ENCODE measurements around the gene MYL7. TPM values are rescaled to one million over a fixed set of nuclear protein-coding genes. Genes with fewer than 3 reads are reported as not detected.

Gene MYL7
- total and polyA plus RNA-seq, 2 of the 4 experiments (the other 2 are of a cell fraction) = 0.24 TPM; not detected in 1

DNA sequence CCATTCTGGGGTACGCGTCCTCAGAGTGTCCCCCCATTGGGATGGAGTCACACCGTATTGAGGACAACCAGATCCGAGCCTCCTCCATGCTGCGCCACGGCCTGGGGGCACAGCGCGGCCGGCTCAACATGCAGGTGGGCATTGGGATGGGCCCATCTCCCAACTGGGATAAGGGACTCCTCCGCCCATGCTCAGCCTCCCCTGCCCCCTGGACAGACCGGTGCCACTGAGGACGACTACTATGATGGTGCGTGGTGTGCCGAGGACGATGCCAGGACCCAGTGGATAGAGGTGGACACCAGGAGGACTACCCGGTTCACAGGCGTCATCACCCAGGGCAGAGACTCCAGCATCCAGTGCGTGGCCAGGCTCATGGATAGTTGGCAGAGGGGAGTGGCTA is 31.1 kb downstream of the MYL7 start:
- Histone ChIP-seq H3K14ac (replicated peaks; ENCODE audit: low read depth, low read length) (no peak overlapping the region), H3K9me1 (ENCODE audit: insufficient read depth, low read length) (peaks cover 7% of the 10 kb centered on the region), H2AFZ (replicated peaks; ENCODE audit: low read length, poor library complexity) (no peak overlapping the region), H3K4me3 (ENCODE audit: insufficient read depth, low read depth, low read length) (no peak overlapping the region), H3K4me2 (ENCODE audit: low read depth, low read length) (no peak overlapping the region), H2AK5ac (ENCODE audit: low read depth, low read length) (no peak overlapping the region), H2BK5ac (ENCODE audit: low read depth, low read length, poor library complexity, severe bottlenecking) (no peak overlapping the region), H3K4me1 (ENCODE audit: control insufficient read depth, insufficient read depth, low read length) (peaks cover 13% of the 10 kb centered on the region), H3K23ac (ENCODE audit: low read depth, low read length) (no peak overlapping the region), H3K9ac (ENCODE audit: low read depth, low read length) (no peak overlapping the region), H3K79me1 (ENCODE audit: low read depth in 1 of 2, low read length in 2 of 2) (no peaks in the 10 kb centered on the region; a peak in 1 of 4 replicates), H2AK9ac (replicated peaks; ENCODE audit: low read depth, low read length, poor library complexity) (no peak overlapping the region), H2BK20ac (ENCODE audit: low read depth, low read length) (no peak overlapping the region), H3K9me3 (ENCODE audit: control insufficient read depth, insufficient read depth, low read length) (no peaks in the 10 kb centered on the region), H4K8ac (ENCODE audit: low read depth in 2 of 2, low read length in 2 of 2) (no peak overlapping the region), H3K36me3 (ENCODE audit: control insufficient read depth, insufficient read depth, low read length) (peaks cover 9% of the 10 kb centered on the region), H2BK120ac (ENCODE audit: low read depth, low read length) (no peak overlapping the region), H2BK15ac (ENCODE audit: low read depth, low read length) (no peak overlapping the region), H3K27me3 (ENCODE audit: control insufficient read depth, insufficient read depth, low read length) (no peaks in the 10 kb centered on the region), H4K91ac (ENCODE audit: insufficient read depth, low read depth, low read length) (no peak overlapping the region), H4K5ac (ENCODE audit: low read depth, low read length) (no peak overlapping the region), H3K18ac (ENCODE audit: low read depth, low read length) (no peak overlapping the region), H3K27ac (ENCODE audit: insufficient read depth, low read length) (no peak overlapping the region), H3K56ac (ENCODE audit: extremely low read depth, insufficient read depth, low read length) (no peak overlapping the region), H4K20me1 (ENCODE audit: insufficient read depth, low read length) (no peaks in the 10 kb centered on the region), H3K4ac (ENCODE audit: low read depth, low read length) (no peak overlapping the region)
- DNase-seq = no peak
- ChIA-PET POLR2A (ENCODE audit: unreplicated experiment) (no interaction called here), CTCF (no interaction called here)
- TF ChIP-seq RAD21 (IDR thresholded peaks at IDR 0.05; ENCODE audit: low read length) (no peak), MAFK (IDR thresholded peaks at IDR 0.05; ENCODE audit: low read depth, low read length) (no peak), SMC3 (IDR thresholded peaks at IDR 0.05; ENCODE audit: low read depth, low read length) (no peak), BHLHE40 (IDR thresholded peaks at IDR 0.05; ENCODE audit: low read depth, low read length) (no peak), MXI1 (IDR thresholded peaks at IDR 0.05; ENCODE audit: borderline replicate concordance, low read depth, low read length) (no peak), POLR2A (IDR thresholded peaks at IDR 0.05; ENCODE audit: low read depth, low read length) (no peak), RCOR1 (IDR thresholded peaks at IDR 0.05; ENCODE audit: insufficient replicate concordance, low read length) (no peak), NFE2L2 (IDR thresholded peaks at IDR 0.05; ENCODE audit: low read depth, low read length) (no peak), RFX5 (IDR thresholded peaks at IDR 0.05; ENCODE audit: low read depth, low read length) (no peak), CEBPB (IDR thresholded peaks at IDR 0.05; ENCODE audit: low read depth, low read length) (no peak)
- TF ChIP-seq, protein P1, sequence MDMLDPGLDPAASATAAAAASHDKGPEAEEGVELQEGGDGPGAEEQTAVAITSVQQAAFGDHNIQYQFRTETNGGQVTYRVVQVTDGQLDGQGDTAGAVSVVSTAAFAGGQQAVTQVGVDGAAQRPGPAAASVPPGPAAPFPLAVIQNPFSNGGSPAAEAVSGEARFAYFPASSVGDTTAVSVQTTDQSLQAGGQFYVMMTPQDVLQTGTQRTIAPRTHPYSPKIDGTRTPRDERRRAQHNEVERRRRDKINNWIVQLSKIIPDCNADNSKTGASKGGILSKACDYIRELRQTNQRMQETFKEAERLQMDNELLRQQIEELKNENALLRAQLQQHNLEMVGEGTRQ (IDR thresholded peaks at IDR 0.05; ENCODE audit: low read depth, low read length) = no peak
- TF ChIP-seq, protein P2, sequence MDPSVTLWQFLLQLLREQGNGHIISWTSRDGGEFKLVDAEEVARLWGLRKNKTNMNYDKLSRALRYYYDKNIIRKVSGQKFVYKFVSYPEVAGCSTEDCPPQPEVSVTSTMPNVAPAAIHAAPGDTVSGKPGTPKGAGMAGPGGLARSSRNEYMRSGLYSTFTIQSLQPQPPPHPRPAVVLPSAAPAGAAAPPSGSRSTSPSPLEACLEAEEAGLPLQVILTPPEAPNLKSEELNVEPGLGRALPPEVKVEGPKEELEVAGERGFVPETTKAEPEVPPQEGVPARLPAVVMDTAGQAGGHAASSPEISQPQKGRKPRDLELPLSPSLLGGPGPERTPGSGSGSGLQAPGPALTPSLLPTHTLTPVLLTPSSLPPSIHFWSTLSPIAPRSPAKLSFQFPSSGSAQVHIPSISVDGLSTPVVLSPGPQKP (IDR thresholded peaks at IDR 0.05; ENCODE audit: borderline replicate concordance, low read depth, low read length) = no peak
- intact Hi-C loops (cut with micrococcal nuclease) = no loop called here
- WGBS, 2 experiments (ENCODE audit: extremely low coverage in 2 of 2, insufficient read length in 1 of 2) = 92% methylated on average over 8 of the region's 18 CpGs; no CpG with 5 or more reads in 1 of the 2 experiments
- no TSS peak for BruUV-seq (replicated peaks)
- in situ Hi-C loops (cut with MboI; ENCODE audit: low sequenced_read_pairs) = no loop called here
- dilution Hi-C loops (cut with HindIII; ENCODE audit: low sequenced_read_pairs, unreplicated experiment) = no loop called here
- no peak for ATAC-seq (ENCODE audit: low read depth)
